GM18873 (cell line): ENCODE results near the gene LRRC9.
"Not testable (repeated sequence)": the region's sequence is repeated elsewhere in the genome, so short reads cannot be mapped to it uniquely, and the experiment has no call there.

ENCODE experiments used
- ATAC-seq: cut with Tn5 transposase; IDR thresholded peaks from one replicate; pipeline ENCODE4 v1.9.1; 2021; ENCODE audit warnings: mild to moderate bottlenecking, moderate library complexity, moderate number of reproducible peaks; ENCODE audit not compliant: unreplicated experiment, low FRiP score

Gene LRRC9

GRCh38 chr14:60051721-60052221 is 131.8 kb downstream of the LRRC9 start:
- no peak for ATAC-seq

GRCh38 chr14:60058087-60058486 is 138.1 kb downstream of the LRRC9 start:
- no peak for ATAC-seq

- no peak for ATAC-seq
These were observed 141.4 kb downstream of the LRRC9 start for GRCh38 chr14:60061371-60061770.

- no peak for ATAC-seq
These were observed 144.6 kb downstream of the LRRC9 start for GRCh38 chr14:60064491-60065072.

- no peak for ATAC-seq
These were observed 147.9 kb downstream of the LRRC9 start for GRCh38 chr14:60067882-60068281.

- no peak for ATAC-seq
These were observed 159.8 kb downstream of the LRRC9 start for GRCh38 chr14:60079723-60080122.

- no peak for ATAC-seq
These were observed 165.1 kb downstream of the LRRC9 start for GRCh38 chr14:60085085-60085484.

- no peak for ATAC-seq
These were observed 165.7 kb downstream of the LRRC9 start for GRCh38 chr14:60085693-60086092.

GRCh38 chr14:60087668-60088067 is 167.7 kb downstream of the LRRC9 start:
- no peak for ATAC-seq

GRCh38 chr14:60089221-60089620 is 169.3 kb downstream of the LRRC9 start:
- ATAC-seq = no peak

- no peak for ATAC-seq
These were observed 171.0 kb downstream of the LRRC9 start for GRCh38 chr14:60090864-60091519.

- ATAC-seq = peak; percentile 96
These were observed 171.9 kb downstream of the LRRC9 start, which contains the start of gene PCNX4 for GRCh38 chr14:60091550-60092525. Gene PCNX4, plus strand, starts transcription at chr14:60091923. Its CDS starts 15,716 bp downstream, at chr14:60107639.

GRCh38 chr14:60092526-60092920 is 172.6 kb downstream of the LRRC9 start:
- no peak for ATAC-seq

GRCh38 chr14:60093080-60093479 is 173.1 kb downstream of the LRRC9 start:
- no peak for ATAC-seq

- no peak for ATAC-seq
These were observed 173.7 kb downstream of the LRRC9 start for GRCh38 chr14:60093606-60094005.

- ATAC-seq = no peak
These were observed 174.5 kb downstream of the LRRC9 start for GRCh38 chr14:60094306-60094897.

GRCh38 chr14:60095231-60095630 is 175.3 kb downstream of the LRRC9 start:
- ATAC-seq = no peak

GRCh38 chr14:60095781-60096450 is 176.0 kb downstream of the LRRC9 start:
- ATAC-seq = no peak

GRCh38 chr14:60097974-60098373 is 178.0 kb downstream of the LRRC9 start:
- ATAC-seq = no peak

- ATAC-seq = not testable (repeated sequence)
These were observed 179.9 kb downstream of the LRRC9 start for GRCh38 chr14:60099855-60100254.
